Measurements from ENCODE around the gene NUP210L.
"Not testable (repeated sequence)": the region's sequence is repeated elsewhere in the genome, so short reads cannot be mapped to it uniquely, and the experiment has no call there.

NUP210L gene

DNA sequence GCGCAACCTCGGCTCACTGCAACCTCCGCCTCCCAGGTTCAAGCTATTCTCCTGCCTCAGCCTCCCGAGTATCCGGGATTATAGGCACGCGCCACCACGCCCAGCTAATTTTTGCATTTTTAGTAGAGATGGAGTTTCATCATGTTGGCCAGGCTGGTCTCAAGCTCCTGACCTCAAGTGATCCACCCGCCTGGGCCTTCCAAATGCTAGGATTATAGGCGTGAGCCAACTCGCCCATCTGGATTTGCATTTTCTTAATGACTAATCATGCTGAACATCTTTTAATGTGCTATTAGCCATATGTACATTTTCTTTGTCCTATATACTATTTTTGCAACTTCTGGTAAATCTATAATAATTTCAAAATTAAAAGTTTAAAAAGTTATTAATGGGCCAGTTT is 31.7 kb downstream of the NUP210L start:
- not testable (repeated sequence) for H3K18ac ChIP-seq (ENCODE audit: low read length); H3K23ac ChIP-seq (ENCODE audit: low read length); H4K8ac ChIP-seq (ENCODE audit: low read depth, low read length); H2BK5ac ChIP-seq (ENCODE audit: low read depth, low read length, poor library complexity); H3K9me3 ChIP-seq (ENCODE audit: insufficient read depth, low read depth, low read length); H2BK12ac ChIP-seq (ENCODE audit: low read length); H2AFZ ChIP-seq (ENCODE audit: insufficient read depth, low read length, poor library complexity); H3K9ac ChIP-seq (ENCODE audit: low read length); H3K4ac ChIP-seq (ENCODE audit: low read depth, low read length); H3K36me3 ChIP-seq (ENCODE audit: control insufficient read depth in 1 of 2, insufficient read depth in 2 of 2, low read length in 2 of 2); H3K27ac ChIP-seq (ENCODE audit: low read depth, low read length); DNase-seq; H4K12ac ChIP-seq (ENCODE audit: low read depth, low read length); H4K91ac ChIP-seq (ENCODE audit: low read depth, low read length); H3K79me2 ChIP-seq (ENCODE audit: control insufficient read depth, insufficient read depth, low read length, poor library complexity); H3K4me2 ChIP-seq (ENCODE audit: low read length); H3K27me3 ChIP-seq (ENCODE audit: insufficient read depth, low read length); H2AK5ac ChIP-seq (ENCODE audit: low read length); H3K14ac ChIP-seq (ENCODE audit: low read length); H3K79me1 ChIP-seq (ENCODE audit: low read length); H3K4me1 ChIP-seq (ENCODE audit: control insufficient read depth in 1 of 2, insufficient read depth in 2 of 2, low read length in 2 of 2); H2BK120ac ChIP-seq (ENCODE audit: insufficient read depth, low read length, poor library complexity); H3K4me3 ChIP-seq (ENCODE audit: low read depth, low read length)
- no CpG with 5 or more reads among the region's 11 CpGs for WGBS (ENCODE audit: extremely low coverage, insufficient coverage, insufficient read length)

DNA sequence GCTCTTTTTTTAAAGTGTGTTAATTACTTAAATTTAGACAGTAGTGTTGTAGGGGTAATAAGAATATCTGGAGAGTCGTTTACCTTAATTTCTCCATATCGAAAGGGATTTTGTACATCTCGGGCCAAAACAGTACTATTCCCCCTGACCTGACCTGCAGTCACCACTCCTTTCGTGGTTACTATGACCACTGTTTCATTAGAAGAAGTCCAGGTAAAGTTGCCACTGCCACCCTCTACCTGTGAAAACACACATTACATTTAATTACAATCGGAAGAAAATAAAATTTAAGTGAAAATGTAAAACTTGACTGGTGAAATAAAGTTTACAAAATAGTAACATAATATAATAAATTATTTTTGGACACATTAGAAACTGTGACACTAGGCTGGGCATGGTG is 37.2 kb downstream of the NUP210L start:
- no peak overlapping the region for H3K9ac ChIP-seq (ENCODE audit: low read length)
- H2BK5ac ChIP-seq (ENCODE audit: low read depth, low read length, poor library complexity): no peak overlapping the region
- no peak overlapping the region for H3K4me2 ChIP-seq (ENCODE audit: low read length)
- no peak overlapping the region for H2BK120ac ChIP-seq (ENCODE audit: insufficient read depth, low read length, poor library complexity)
- H3K4ac ChIP-seq (ENCODE audit: low read depth, low read length): no peak overlapping the region
- no peak for DNase-seq
- no peak overlapping the region for H4K8ac ChIP-seq (ENCODE audit: low read depth, low read length)
- no CpG with 5 or more reads among the region's 5 CpGs for WGBS (ENCODE audit: extremely low coverage, insufficient coverage, insufficient read length)
- H3K4me1 ChIP-seq (ENCODE audit: control insufficient read depth in 1 of 2, insufficient read depth in 2 of 2, low read length in 2 of 2): no peaks in the 10 kb centered on the region
- no peak overlapping the region for H3K18ac ChIP-seq (ENCODE audit: low read length)
- H3K36me3 ChIP-seq (ENCODE audit: control insufficient read depth in 1 of 2, insufficient read depth in 2 of 2, low read length in 2 of 2): no peaks in the 10 kb centered on the region
- H3K9me3 ChIP-seq (ENCODE audit: insufficient read depth, low read depth, low read length): no peaks in the 10 kb centered on the region
- no peaks in the 10 kb centered on the region for H3K79me2 ChIP-seq (ENCODE audit: control insufficient read depth, insufficient read depth, low read length, poor library complexity)
- no peak overlapping the region for H3K14ac ChIP-seq (ENCODE audit: low read length)
- no peak overlapping the region for H2AK5ac ChIP-seq (ENCODE audit: low read length)
- no peak overlapping the region for H3K4me3 ChIP-seq (ENCODE audit: low read depth, low read length)
- no peak overlapping the region for H4K91ac ChIP-seq (ENCODE audit: low read depth, low read length)
- H2AFZ ChIP-seq (ENCODE audit: insufficient read depth, low read length, poor library complexity): no peak overlapping the region
- H3K23ac ChIP-seq (ENCODE audit: low read length): no peak overlapping the region
- no peak overlapping the region for H4K12ac ChIP-seq (ENCODE audit: low read depth, low read length)
- no peaks in the 10 kb centered on the region for H3K27me3 ChIP-seq (ENCODE audit: insufficient read depth, low read length)
- no peak overlapping the region for H3K27ac ChIP-seq (ENCODE audit: low read depth, low read length)
- H2BK12ac ChIP-seq (ENCODE audit: low read length): no peak overlapping the region
- no peaks in the 10 kb centered on the region for H3K79me1 ChIP-seq (ENCODE audit: low read length)

DNA sequence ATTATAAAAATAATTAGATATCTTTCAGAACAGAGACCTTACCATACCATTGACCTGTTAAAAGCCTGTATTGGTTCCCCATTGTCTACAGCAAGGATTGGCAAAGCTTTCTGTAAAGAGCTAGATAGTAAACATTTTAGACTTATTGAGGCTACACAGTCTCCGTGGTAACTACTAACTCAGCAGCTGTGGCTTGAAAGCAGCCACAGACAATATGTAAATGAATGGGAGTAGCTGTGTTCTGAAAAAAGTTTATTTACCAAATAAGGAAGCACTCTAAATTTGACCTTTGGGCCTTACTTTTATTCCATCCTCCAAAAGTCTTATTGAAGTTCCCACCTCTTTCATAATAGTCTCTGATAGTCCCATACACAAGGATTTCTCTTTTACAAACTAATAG is 39.7 kb downstream of the NUP210L start:
- no peak overlapping the region for H4K91ac ChIP-seq (ENCODE audit: low read depth, low read length)
- no peak overlapping the region for H3K9ac ChIP-seq (ENCODE audit: low read length)
- H3K36me3 ChIP-seq (ENCODE audit: control insufficient read depth in 1 of 2, insufficient read depth in 2 of 2, low read length in 2 of 2): no peaks in the 10 kb centered on the region
- no peaks in the 10 kb centered on the region for H3K9me3 ChIP-seq (ENCODE audit: insufficient read depth, low read depth, low read length)
- no peak overlapping the region for H2BK120ac ChIP-seq (ENCODE audit: insufficient read depth, low read length, poor library complexity)
- no peak overlapping the region for H2AFZ ChIP-seq (ENCODE audit: insufficient read depth, low read length, poor library complexity)
- H3K79me2 ChIP-seq (ENCODE audit: control insufficient read depth, insufficient read depth, low read length, poor library complexity): no peaks in the 10 kb centered on the region
- H4K12ac ChIP-seq (ENCODE audit: low read depth, low read length): no peak overlapping the region
- H2BK12ac ChIP-seq (ENCODE audit: low read length): no peak overlapping the region
- no peaks in the 10 kb centered on the region for H3K79me1 ChIP-seq (ENCODE audit: low read length)
- H3K4me3 ChIP-seq (ENCODE audit: low read depth, low read length): no peak overlapping the region
- no peak overlapping the region for H3K27ac ChIP-seq (ENCODE audit: low read depth, low read length)
- no peak overlapping the region for H2BK5ac ChIP-seq (ENCODE audit: low read depth, low read length, poor library complexity)
- H3K4me2 ChIP-seq (ENCODE audit: low read length): no peak overlapping the region
- H4K8ac ChIP-seq (ENCODE audit: low read depth, low read length): no peak overlapping the region
- H3K4ac ChIP-seq (ENCODE audit: low read depth, low read length): no peak overlapping the region
- no peak for DNase-seq
- no CpG with 5 or more reads among the region's 1 CpG for WGBS (ENCODE audit: extremely low coverage, insufficient coverage, insufficient read length)
- no peaks in the 10 kb centered on the region for H3K27me3 ChIP-seq (ENCODE audit: insufficient read depth, low read length)
- no peak overlapping the region for H3K23ac ChIP-seq (ENCODE audit: low read length)
- H3K18ac ChIP-seq (ENCODE audit: low read length): no peak overlapping the region
- H3K4me1 ChIP-seq (ENCODE audit: control insufficient read depth in 1 of 2, insufficient read depth in 2 of 2, low read length in 2 of 2): no peaks in the 10 kb centered on the region
- H2AK5ac ChIP-seq (ENCODE audit: low read length): no peak overlapping the region
- H3K14ac ChIP-seq (ENCODE audit: low read length): no peak overlapping the region

DNA sequence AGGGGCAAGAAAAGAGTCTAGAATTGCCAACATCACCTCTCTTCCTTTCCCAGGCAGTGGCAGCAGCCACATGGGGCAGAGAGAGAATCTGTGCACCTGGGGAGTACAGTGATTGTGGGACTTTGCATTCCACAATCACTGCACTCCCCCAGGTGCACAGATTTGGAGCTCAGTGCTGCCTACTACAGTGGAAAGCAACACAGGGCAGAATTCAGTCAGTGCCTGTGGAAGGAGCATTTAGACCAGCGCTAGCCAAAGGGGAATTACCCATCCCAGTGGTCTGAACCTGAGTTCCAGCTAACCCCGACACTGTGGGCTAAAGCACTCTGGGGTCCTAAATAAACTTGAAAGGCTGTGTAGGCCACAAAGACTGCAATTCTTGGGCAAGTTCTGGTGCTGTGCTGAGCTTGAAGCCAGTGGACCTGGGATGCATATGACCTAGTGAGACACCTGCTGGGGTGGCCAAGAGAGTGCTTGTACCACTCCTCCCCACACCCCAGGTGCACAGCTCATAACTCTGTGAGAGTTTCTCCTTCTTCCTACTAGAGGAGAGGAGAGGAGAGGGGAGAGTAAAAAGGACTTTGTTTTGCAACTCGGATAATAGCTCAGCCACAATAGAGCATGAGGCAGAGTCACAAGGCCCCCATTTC is 50.3 kb downstream of the NUP210L start:
- no peak overlapping the region for H2BK5ac ChIP-seq (ENCODE audit: low read depth, low read length, poor library complexity)
- no peak overlapping the region for H2AFZ ChIP-seq (ENCODE audit: insufficient read depth, low read length, poor library complexity)
- H3K18ac ChIP-seq (ENCODE audit: low read length): no peak overlapping the region
- H3K4me2 ChIP-seq (ENCODE audit: low read length): no peak overlapping the region
- H3K27me3 ChIP-seq (ENCODE audit: insufficient read depth, low read length): no peaks in the 10 kb centered on the region
- H3K4ac ChIP-seq (ENCODE audit: low read depth, low read length): no peak overlapping the region
- H3K79me2 ChIP-seq (ENCODE audit: control insufficient read depth, insufficient read depth, low read length, poor library complexity): no peaks in the 10 kb centered on the region
- H2AK5ac ChIP-seq (ENCODE audit: low read length): no peak overlapping the region
- no peak overlapping the region for H4K91ac ChIP-seq (ENCODE audit: low read depth, low read length)
- H3K23ac ChIP-seq (ENCODE audit: low read length): no peak overlapping the region
- H3K4me3 ChIP-seq (ENCODE audit: low read depth, low read length): no peak overlapping the region
- H2BK120ac ChIP-seq (ENCODE audit: insufficient read depth, low read length, poor library complexity): no peak overlapping the region
- H3K36me3 ChIP-seq (ENCODE audit: control insufficient read depth in 1 of 2, insufficient read depth in 2 of 2, low read length in 2 of 2): no peaks in the 10 kb centered on the region
- no peak overlapping the region for H4K12ac ChIP-seq (ENCODE audit: low read depth, low read length)
- no peak overlapping the region for H2BK12ac ChIP-seq (ENCODE audit: low read length)
- H3K4me1 ChIP-seq (ENCODE audit: control insufficient read depth in 1 of 2, insufficient read depth in 2 of 2, low read length in 2 of 2): no peaks in the 10 kb centered on the region
- WGBS (ENCODE audit: extremely low coverage, insufficient coverage, insufficient read length): no CpG with 5 or more reads among the region's 3 CpGs
- H3K9me3 ChIP-seq (ENCODE audit: insufficient read depth, low read depth, low read length): no peaks in the 10 kb centered on the region
- no peak overlapping the region for H4K8ac ChIP-seq (ENCODE audit: low read depth, low read length)
- no peak for DNase-seq
- H3K79me1 ChIP-seq (ENCODE audit: low read length): no peaks in the 10 kb centered on the region
- no peak overlapping the region for H3K9ac ChIP-seq (ENCODE audit: low read length)
- H3K14ac ChIP-seq (ENCODE audit: low read length): no peak overlapping the region
- no peak overlapping the region for H3K27ac ChIP-seq (ENCODE audit: low read depth, low read length)

All from trophoblast cell (in vitro differentiated cells and primary cell).